Gastrocnemius medialis (tissue), 4 donors: ENCODE results near the gene ASIC2.

Experiments used
- CTCF ChIP-seq, 5 experiments: fragments of 450-650 bp in 3 of 5; fragments of 200-600 bp in 2 of 5; sonication (generic) in 2 of 5; IDR thresholded peaks in 4 of 5; conservative IDR thresholded peaks in 1 of 5; 1 replicate in 4 of 5; 2 replicates in 1 of 5; pipeline ENCODE4 v1.5.1; 2016 to 2019; ENCODE audit warnings: antibody characterized with exemption in 5 of 5, mild to moderate bottlenecking in 3 of 5, moderate library complexity in 3 of 5
- POLR2A ChIP-seq, 2 donors: fragments of 450-650 bp; IDR thresholded peaks; one replicate each; pipeline ENCODE4 v1.6.1; 2017; ENCODE audit warnings: antibody characterized with exemption in 2 of 2, mild to moderate bottlenecking in 2 of 2, moderate library complexity in 2 of 2

GRCh38 chr17:33084755-33085154 lies 208.3 kb downstream of the ASIC2 start:
- TF ChIP-seq CTCF (IDR thresholded peaks at IDR 0.05 in 4 of 5, conservative IDR thresholded peaks at IDR 0.05 in 1 of 5) (no peak), POLR2A (IDR thresholded peaks at IDR 0.05) (no peak)
